GM13976 (cell line): Measurements from ENCODE around the gene CD320.

Experiments
- DNase-seq: peaks from one replicate; pipeline ENCODE4 v3.0.0; 2012; ENCODE audit warnings: low spot score
- CTCF ChIP-seq: IDR thresholded peaks from 2 replicates; pipeline ENCODE4 v1.5.1; 2012; ENCODE audit warnings: borderline replicate concordance, mild to moderate bottlenecking; ENCODE audit not compliant: insufficient read depth; ENCODE audit errors: extremely low read depth, missing control alignments, control extremely low read depth
- in situ Hi-C: fragments of 300-500 bp; cut with MboI; formaldehyde crosslinking; loops from one replicate; pipeline ENCODE4 v1.12.0; 2022; ENCODE audit warnings: low sequenced_read_pairs, mixed read lengths, inconsistent platforms; ENCODE audit not compliant: unreplicated experiment

Gene CD320

GRCh38 chr19:8331263-8331845 is 23.2 kb upstream of the CD320 start:
- in situ Hi-C loops: no loop called here
- DNase-seq: no peak
- no peak for TF ChIP-seq CTCF

GRCh38 chr19:8329996-8330395 is 21.8 kb upstream of the CD320 start:
- TF ChIP-seq CTCF: no peak
- DNase-seq: no peak
- in situ Hi-C loops: no loop called here

- in situ Hi-C loops: no loop called here
- no peak for DNase-seq
- TF ChIP-seq CTCF: no peak
Measured at GRCh38 chr19:8325454-8325853, 17.3 kb upstream of the CD320 start.

GRCh38 chr19:8324186-8325050 is 16.3 kb upstream of the CD320 start:
- in situ Hi-C loops: no loop called here
- no peak for DNase-seq
- peak; percentile 3 for TF ChIP-seq CTCF

GRCh38 chr19:8323781-8324185 is 15.6 kb upstream of the CD320 start:
- no peak for TF ChIP-seq CTCF
- no peak for DNase-seq
- in situ Hi-C loops: no loop called here

- TF ChIP-seq CTCF: no peak
- in situ Hi-C loops: no loop called here
- DNase-seq: no peak
Measured at GRCh38 chr19:8322638-8322997, 14.5 kb upstream of the CD320 start.
